Adrenal gland (tissue), 12 donors: Measurements from ENCODE around the gene ATP13A1. TPM values are rescaled to one million over a fixed set of nuclear protein-coding genes. Genes with fewer than 3 reads are reported as not detected.
A peak's percentile ranks its signal among the peaks of the same experiment; 100 is the strongest.

Source experiments
- DNase-seq, 7 donors: peaks; one replicate each; pipeline ENCODE4 v3.0.0-alpha.2; 2019 to 2020
- H3K27ac ChIP-seq, 5 donors: fragments of 200-600 bp; sonication (generic) in 4 of 5; 1 replicate in 3 of 5; 2 replicates in 2 of 5; pipeline versions ENCODE4 v1.5.1 to v1.8.0; 2016 to 2020; ENCODE audit warnings: mild to moderate bottlenecking in 1 of 5
- H3K27me3 ChIP-seq: fragments of 200-600 bp; 2 replicates; pipeline ENCODE4 v1.8.0; 2021
- H3K36me3 ChIP-seq, 2 donors: fragments of 200-600 bp; replicated peaks in 1 of 2; 1 replicate in 1 of 2; 2 replicates in 1 of 2; pipeline versions ENCODE4 v1.5.1 to v1.8.0; 2018 to 2022
- H3K4me1 ChIP-seq, 2 donors: fragments of 200-600 bp; replicated peaks in 1 of 2; 1 replicate in 1 of 2; 2 replicates in 1 of 2; pipeline versions ENCODE4 v1.5.1 to v1.8.0; 2018 to 2021
- H3K4me3 ChIP-seq, 4 donors: fragments of 200-600 bp; sonication (generic) in 3 of 4; one replicate each; pipeline ENCODE4 v1.5.1; 2016 to 2018
- H3K9me3 ChIP-seq, 3 donors: fragments of 200-600 bp; sonication (generic) in 1 of 3; replicated peaks in 1 of 3; 1 replicate in 2 of 3; 2 replicates in 1 of 3; pipeline versions ENCODE4 v1.5.1 to v1.8.0; 2016 to 2021
- POLR2A ChIP-seq, 2 donors: fragments of 450-650 bp; IDR thresholded peaks; one replicate each; pipeline ENCODE4 v1.6.1; 2017; ENCODE audit warnings: antibody characterized with exemption in 2 of 2, mild to moderate bottlenecking in 2 of 2, moderate library complexity in 1 of 2
- WGBS, 4 donors: extraction: QIAGEN DNeasy Blood & Tissue Kit in 2 of 4; methylation state at CpG; one replicate each; pipeline versions ENCODE4 v1.1.5 to v1.1.7; 2013 to 2017; 5-methylcytosine and 5-hydroxymethylcytosine counted together
- intact Hi-C, 2 donors: fragments of 100-400 bp; cut with DNase I; formaldehyde crosslinking; loops; one replicate each; pipeline versions ENCODE4 v1.14.1 to v1.15.0; 2022 to 2023
- polyA plus RNA-seq, 3 donors: library from polyadenylated mRNA; stranded (reverse); fragments of 200-250 nt in 2 of 3; fragments of 350-450 nt in 1 of 3; fragmentation: Illumina TruSeq in 1 of 3; extraction: RNeasy Lipid Tissue Mini Kit (QIAGEN cat#74804) in 1 of 3; gene quantifications; one replicate each; pipeline ENCODE4 v1.2.3, GENCODE V29; 2013 to 2014
- total RNA-seq, 9 donors: library from RNA; depleted of rRNA in 4 of 9; stranded (reverse); fragments of >200 nt in 4 of 9; fragments of 120-200 nt in 1 of 9; fragmentation: NEBNext Ultra II Directional in 1 of 9; extraction: Animal tissue kit (Norgen Biotek cat#: 25700) in 1 of 9; gene quantifications; one replicate each; pipeline versions ENCODE4 v1.1.0 to v1.2.4, GENCODE V29; 2013 to 2023
- TF ChIP-seq, protein P1 (sequence below), 6 experiments: fragments of 450-650 bp in 4 of 6; fragments of 200-600 bp in 2 of 6; sonication (generic) in 1 of 6; IDR thresholded peaks; 1 replicate in 5 of 6; 2 replicates in 1 of 6; pipeline versions ENCODE4 v1.5.1 to v1.8.0; 2016 to 2021; ENCODE audit warnings: antibody characterized with exemption in 6 of 6, mild to moderate bottlenecking in 2 of 6, moderate library complexity in 1 of 6
- donor health status: healthy with polysubstance abuse.
- donor health status: Bipolar disorder and iron deficiency.
- donor health status: DM: yes; HTN: yes; CAD: no.
- donor health status: DM: no; HTN: no; CAD: no.
- donor health status: DM: no; HTN: no; CAD: no.
- donor health status: DM: yes; HTN: yes; CAD: no.

The ATP13A1 gene
- total and polyA plus RNA-seq, 12 donors: 18.7 to 195 (median 90.9) TPM

DNA sequence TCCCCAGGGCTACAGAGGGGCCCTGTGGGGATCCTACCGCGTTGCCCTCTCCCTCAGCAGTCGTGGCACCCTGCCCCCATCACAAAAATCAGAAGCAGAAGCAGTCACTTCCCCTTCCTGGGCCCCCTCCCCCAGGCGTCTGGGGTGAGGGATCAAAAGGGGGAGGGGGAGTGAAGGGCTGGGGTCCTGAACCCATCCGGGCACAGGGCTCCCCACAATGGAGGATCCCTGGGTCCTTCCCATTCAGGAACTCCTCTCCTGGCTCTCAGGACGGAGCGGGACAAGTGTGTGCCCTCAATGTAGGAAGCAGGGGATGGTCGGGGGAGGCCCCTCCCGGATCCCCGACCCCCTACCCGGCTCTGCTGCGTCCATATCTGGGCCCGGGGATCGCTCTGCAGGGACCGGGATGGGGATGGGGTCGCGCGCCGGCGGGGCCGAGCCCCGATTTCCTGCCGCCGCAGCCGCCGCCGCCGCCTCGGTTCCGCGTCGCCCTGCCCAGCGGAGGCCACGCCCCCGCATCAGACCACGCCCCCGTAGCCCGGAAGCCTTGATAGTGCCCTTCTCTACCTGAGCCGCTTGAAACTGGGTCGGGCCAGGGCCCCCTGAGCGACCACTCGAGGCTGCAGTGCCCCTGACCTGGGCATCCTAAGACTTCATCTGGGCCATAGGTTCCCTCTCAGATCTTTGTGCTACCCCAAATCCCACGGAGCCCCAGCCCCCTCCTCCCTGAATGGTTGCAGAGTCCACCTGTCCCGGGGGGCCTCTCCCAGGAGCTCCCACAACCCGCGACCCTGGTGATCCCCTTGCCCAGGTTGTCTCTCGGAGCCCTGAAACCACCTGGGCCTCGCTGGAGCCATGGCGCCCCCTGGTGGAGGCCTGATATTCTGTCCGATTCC, 20.1 kb downstream of the ATP13A1 start, which contains the start of gene GMIP:
Gene GMIP, minus strand, starts transcription at position 500 of the 896 bp plus-strand sequence. Its CDS starts 128 bp downstream, at position 372.
- Histone ChIP-seq H3K9me3 (no peaks in the 10 kb centered on the region), H3K4me3 (peak within 1 kb of the TSS in 3 of 4 donors; percentile 20 to 91 (median 65)), H3K27me3 (no peaks in the 10 kb centered on the region), H3K4me1 (peaks cover 8 to 10% of the 10 kb centered on the region in 2 donors), H3K36me3 (peaks cover 0 to 32% of the 10 kb centered on the region in 2 donors), H3K27ac (peak within 1 kb of the TSS in 3 of 5 donors; percentile 31 to 84 (median 32))
- TF ChIP-seq POLR2A (IDR thresholded peaks at IDR 0.05): peak in 1 of 2 donors; percentile 15
- TF ChIP-seq, protein P1, sequence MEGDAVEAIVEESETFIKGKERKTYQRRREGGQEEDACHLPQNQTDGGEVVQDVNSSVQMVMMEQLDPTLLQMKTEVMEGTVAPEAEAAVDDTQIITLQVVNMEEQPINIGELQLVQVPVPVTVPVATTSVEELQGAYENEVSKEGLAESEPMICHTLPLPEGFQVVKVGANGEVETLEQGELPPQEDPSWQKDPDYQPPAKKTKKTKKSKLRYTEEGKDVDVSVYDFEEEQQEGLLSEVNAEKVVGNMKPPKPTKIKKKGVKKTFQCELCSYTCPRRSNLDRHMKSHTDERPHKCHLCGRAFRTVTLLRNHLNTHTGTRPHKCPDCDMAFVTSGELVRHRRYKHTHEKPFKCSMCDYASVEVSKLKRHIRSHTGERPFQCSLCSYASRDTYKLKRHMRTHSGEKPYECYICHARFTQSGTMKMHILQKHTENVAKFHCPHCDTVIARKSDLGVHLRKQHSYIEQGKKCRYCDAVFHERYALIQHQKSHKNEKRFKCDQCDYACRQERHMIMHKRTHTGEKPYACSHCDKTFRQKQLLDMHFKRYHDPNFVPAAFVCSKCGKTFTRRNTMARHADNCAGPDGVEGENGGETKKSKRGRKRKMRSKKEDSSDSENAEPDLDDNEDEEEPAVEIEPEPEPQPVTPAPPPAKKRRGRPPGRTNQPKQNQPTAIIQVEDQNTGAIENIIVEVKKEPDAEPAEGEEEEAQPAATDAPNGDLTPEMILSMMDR (IDR thresholded peaks at IDR 0.05): peak; percentile 73 to 93 (median 82)
- peak; percentile 57 to 83 (median 72) for DNase-seq
- intact Hi-C loops: loop anchor here (2.0 to 5.0 kb wide), 2 partner anchors 106 to 111 kb away; partner anchors contain the start of gene CILP2 (in 1 of the 2)
- 0 to 2% (median 1%) methylated on average over 6 to 50 of the region's 50 CpGs for WGBS, 4 donors

DNA sequence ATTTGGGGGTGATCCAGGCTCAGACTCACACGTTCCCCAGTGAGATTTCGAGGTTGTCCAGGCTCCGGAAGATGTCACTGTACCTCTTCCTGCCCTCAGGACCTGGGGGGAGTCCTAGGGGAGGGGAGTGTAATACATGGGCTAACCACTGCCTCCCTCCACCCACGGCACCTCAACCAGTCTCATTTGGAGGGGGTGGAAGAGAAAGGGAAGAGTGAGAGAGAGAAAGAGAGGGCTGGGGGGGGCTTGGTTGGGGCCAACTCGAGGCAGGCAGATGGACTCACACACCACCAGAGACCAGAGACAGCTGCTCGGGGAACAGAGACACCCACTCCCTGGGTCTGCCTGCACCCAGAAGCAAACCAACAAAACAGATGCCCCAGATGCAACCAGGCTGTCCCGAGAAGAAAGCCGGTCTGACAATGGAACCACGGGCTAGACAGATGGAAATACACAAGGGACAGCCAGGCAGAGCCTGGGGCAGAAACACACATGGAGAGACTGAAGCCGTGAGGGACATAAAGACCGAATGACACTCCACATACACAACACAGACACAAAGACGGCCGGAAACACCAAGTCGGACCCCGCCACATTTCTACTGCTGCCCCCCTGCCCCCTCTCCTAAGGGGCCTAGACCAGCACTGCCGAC, 20.8 kb downstream of the ATP13A1 start:
- H3K9me3 ChIP-seq: no peaks in the 10 kb centered on the region
- H3K27me3 ChIP-seq: no peaks in the 10 kb centered on the region
- peak overlapping the region in 2 of 5 donors; percentile 32 to 84 for H3K27ac ChIP-seq
- peaks cover 0 to 29% of the 10 kb centered on the region in 2 donors for H3K36me3 ChIP-seq
- no peak for TF ChIP-seq POLR2A (IDR thresholded peaks at IDR 0.05)
- TF ChIP-seq, protein P1 (IDR thresholded peaks at IDR 0.05): no peak
- 28 to 39% (median 33%) methylated on average over 10 to 16 of the region's 16 CpGs for WGBS, 4 donors
- H3K4me1 ChIP-seq: peaks cover 8 to 10% of the 10 kb centered on the region in 2 donors
- peak in 1 of 7 donors; percentile 21 for DNase-seq
- H3K4me3 ChIP-seq: peak overlapping the region in 2 of 4 donors; percentile 65 to 91
- intact Hi-C loops: loop anchor here (2.0 to 5.0 kb wide), 2 partner anchors 105 to 110 kb away; partner anchors contain the start of gene CILP2 (in 1 of the 2)

DNA sequence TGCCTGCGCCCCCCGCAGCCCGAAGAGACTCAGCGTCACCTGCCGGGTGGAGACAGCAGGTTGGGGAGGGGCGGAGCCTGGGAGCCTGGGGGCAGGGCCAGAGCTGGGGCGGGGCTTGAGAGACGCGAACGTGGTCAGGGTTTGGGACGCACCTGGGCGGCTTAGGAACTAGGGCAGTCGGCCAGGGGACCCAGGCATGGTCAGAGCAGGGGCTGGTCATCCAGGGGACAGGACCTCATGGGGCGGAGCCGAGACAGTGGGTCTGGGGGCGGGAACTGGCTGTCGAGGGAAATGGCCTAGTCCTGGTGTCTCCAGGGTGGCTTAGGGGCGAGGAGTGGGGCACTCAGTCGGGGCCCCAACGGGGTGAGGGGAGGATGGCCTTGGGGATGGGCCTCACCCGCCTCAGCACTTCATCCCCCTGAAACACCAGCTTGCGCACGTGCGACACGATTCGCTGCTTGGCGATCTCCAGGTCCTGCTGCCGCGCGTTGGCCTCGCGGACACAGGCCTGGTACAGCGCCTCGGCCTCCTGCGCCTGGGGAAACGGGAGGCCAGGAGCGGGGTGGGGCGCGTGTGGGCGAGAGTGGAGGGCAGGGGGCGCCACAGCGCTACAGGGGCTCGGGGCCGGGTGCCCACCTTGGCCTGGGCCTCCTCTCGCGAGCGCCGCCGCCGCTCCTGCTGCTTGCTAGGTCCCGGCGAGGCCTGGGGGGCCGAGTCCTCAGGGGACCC, 25.8 kb downstream of the ATP13A1 start:
- Histone ChIP-seq H3K27me3 (no peaks in the 10 kb centered on the region), H3K9me3 (no peaks in the 10 kb centered on the region), H3K4me1 (peaks cover 0 to under 1% of the 10 kb centered on the region in 2 donors), H3K36me3 (no peaks in the 10 kb centered on the region), H3K4me3 (no peak overlapping the region), H3K27ac (no peak overlapping the region)
- 69 to 95% (median 74%) methylated on average over 14 to 53 of the region's 53 CpGs for WGBS, 4 donors
- TF ChIP-seq, protein P1 (IDR thresholded peaks at IDR 0.05): no peak
- TF ChIP-seq POLR2A (IDR thresholded peaks at IDR 0.05): no peak
- no peak for DNase-seq
- intact Hi-C loops: no loop called here
